GM12891 (cell line): ENCODE measurements around the gene COASY.

Experiments used
- DNase-seq: peaks from one replicate; pipeline ENCODE4 v3.0.0; 2011; ENCODE audit warnings: low spot score; ENCODE audit not compliant: insufficient read length
- FAIRE-seq: peaks from 2 replicates; lab custom pipeline; 2011; peaks lifted over from hg19 to GRCh38; lab: Jason Lieb, UNC
- PAX5 ChIP-seq: IDR thresholded peaks from 2 replicates; pipeline ENCODE4 v1.6.1; 2011; ENCODE audit warnings: low read length, moderate library complexity, mild to moderate bottlenecking; ENCODE audit not compliant: insufficient read depth, severe bottlenecking
- POLR2A ChIP-seq: IDR thresholded peaks from 2 replicates; pipeline ENCODE4 v1.6.1; 2011; ENCODE audit warnings: low read depth, low read length, control low read depth
- POLR2AphosphoS5 ChIP-seq: IDR thresholded peaks from 2 replicates; pipeline ENCODE4 v1.6.1; 2011; ENCODE audit warnings: low read depth, low read length, control low read depth
- POU2F2 ChIP-seq: IDR thresholded peaks from 2 replicates; pipeline ENCODE4 v1.6.1; 2011; ENCODE audit warnings: low read depth, mild to moderate bottlenecking, control low read depth, low read length, moderate library complexity
- SPI1 ChIP-seq: IDR thresholded peaks from 2 replicates; pipeline ENCODE4 v1.6.1; 2011; ENCODE audit warnings: low read depth, low read length, control low read depth
- TAF1 ChIP-seq: IDR thresholded peaks from 2 replicates; pipeline ENCODE4 v1.6.1; 2011; ENCODE audit warnings: low read depth, low read length, control low read depth

Gene COASY

DNA sequence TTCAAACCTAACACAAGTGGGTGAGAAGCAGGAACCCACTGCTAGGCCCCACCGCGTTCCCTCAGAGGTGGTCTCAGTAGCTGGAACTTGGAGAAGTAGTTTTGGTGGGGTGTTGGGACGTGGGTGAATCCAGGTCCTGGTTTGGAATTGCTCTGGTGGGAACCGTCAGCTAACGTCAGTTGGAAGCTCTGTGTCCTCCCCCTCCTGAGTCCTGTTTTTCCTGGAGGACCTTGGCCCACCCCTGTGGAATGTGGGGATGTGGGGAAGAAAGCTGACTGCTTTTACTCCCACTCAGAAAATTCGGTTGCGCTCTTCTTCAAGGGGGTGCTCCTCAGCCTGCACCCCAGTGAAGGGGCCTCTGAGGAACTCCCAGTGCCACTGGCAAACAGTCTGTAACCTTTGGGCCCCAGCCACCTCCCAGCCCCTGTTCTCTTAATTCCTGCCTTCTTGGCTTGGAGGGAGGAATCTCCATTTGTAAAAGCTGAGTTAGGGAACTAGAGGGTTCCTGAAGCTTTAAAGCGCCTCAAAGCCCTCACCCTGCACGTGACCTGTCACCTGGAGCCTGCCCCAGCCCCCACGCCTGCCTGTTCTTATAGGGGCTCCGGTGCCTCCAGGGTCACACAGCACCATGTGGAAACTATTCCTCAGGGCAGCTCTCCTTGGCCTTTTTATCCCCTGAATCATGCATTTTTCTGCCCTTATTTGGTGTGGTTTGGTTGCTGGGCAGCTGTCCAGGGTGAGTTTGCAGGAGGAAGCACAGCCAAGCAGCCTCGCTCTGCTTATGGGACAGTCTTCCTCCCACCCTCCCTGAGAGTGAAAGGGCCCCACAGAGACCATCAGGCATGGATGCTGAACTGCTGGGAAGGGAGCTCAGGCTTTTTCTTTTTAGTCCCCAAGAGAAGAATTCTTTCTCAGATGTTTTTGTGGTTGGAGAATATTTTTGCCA lies 42.1 kb upstream of the COASY start:
- TF ChIP-seq POLR2AphosphoS5 (no peak), TAF1 (no peak), POU2F2 (no peak), PAX5 (no peak), SPI1 (no peak), POLR2A (no peak)
- DNase-seq = no peak
- no peak for FAIRE-seq

DNA sequence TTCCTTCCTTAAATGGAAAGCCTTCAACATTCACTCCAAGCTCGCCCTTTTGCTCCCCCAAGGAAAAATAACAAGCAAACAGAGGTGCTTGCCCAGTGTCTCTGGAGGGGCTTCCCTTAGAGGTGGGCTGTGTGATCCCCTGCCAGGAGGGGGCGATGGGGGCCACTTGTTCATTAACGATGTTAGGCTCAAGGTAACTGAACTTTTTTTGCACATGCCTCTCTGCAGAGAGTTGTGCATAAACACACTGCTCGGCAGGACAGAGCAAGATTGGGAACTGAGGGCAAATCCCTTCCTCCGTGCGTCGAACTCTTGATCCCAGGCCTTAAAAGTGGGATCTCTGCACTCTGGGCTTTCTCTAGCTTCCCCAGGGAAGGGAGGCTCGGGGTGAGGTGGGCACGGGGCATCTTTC lies 41.4 kb upstream of the COASY start:
- TF ChIP-seq POLR2AphosphoS5 = no peak
- TF ChIP-seq SPI1 = no peak

DNA sequence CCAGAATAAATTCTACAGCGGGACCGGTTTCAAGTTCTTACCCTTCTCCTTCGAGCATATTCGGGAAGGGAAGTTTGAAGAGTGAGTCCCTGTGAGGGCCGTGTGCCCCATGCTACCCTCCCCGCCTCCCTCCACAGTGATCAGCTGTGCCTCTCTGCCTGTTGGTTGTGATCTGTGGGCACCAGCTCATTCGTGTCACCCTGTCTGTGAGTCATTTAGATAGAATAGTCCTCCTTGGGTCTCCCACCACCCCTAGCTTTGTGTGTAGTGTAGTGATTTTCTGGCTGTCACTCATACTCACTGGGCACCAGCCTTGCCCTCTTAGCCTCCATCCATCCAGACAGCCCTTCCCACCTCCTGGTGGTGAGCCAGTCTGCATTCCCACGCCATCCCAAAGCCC lies 40.9 kb upstream of the COASY start:
- TF ChIP-seq PAX5 = no peak
- TF ChIP-seq POU2F2 = no peak
- TF ChIP-seq POLR2A = no peak
- TF ChIP-seq TAF1 = no peak
- TF ChIP-seq POLR2AphosphoS5 = no peak
- TF ChIP-seq SPI1 = no peak
- DNase-seq = no peak
- FAIRE-seq = no peak

More for the DNA sequence above, 41.4 kb upstream of the COASY start:
- FAIRE-seq (no peak), DNase-seq (no peak)

DNA sequence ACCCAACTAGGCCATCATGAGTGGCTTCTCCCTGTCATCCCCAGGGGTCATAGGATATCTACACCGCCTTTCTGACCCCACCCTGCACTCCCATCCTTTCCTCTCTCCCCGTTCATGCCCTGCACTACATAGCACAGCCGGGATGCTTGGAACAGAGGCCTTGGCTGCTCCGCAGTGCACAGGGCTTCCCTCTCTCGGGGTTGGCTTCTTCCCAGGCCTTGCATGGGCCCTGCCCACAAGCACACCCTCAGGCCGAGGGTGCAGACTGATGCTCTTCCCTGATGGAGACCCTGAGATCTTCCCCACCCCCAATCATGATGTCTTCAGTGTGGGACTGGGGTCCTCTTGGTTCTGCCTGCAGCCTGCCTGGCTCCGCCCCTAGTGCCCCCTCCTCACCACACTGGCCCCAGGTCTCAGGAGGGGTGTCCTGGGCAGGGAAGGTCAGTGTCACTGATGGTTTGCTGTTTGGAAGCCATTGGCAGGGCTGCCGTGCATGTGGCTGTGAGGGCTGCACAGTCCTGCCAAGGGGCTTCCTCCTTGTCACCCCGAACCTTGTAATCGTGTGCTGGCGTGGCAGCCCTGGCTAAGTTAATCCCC lies 40.2 kb upstream of the COASY start:
- FAIRE-seq (no peak), DNase-seq (no peak)
- TF ChIP-seq PAX5 (no peak), SPI1 (no peak), POU2F2 (no peak)

DNA sequence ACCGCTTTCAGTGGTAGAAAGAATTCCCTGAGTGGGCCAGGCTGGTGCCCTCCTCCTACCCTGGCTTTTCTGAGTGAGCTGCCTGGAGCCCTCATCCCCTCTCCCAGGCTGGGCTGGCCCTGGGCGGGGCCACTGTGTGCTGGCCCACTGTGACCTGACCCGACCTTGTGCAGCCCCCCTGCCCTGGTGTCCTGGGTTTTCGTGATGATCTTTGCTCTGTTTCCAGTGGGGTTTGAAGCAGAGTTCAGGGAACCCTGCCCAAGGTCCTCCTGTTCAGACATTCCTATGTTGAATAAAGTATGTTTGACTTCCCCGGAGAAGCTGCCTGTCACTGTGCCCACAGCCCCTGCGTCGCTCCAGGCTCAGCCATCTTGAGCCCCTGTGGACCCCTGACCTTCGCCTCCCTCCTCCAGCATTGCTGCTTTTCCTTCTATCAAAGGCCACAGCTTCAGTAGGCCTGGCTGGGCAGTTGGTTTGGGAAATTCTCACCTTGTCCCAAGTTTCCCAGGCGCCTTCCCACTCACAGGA lies 39.6 kb upstream of the COASY start:
- FAIRE-seq (no peak), DNase-seq (no peak)
- TF ChIP-seq POU2F2 = no peak
- no peak for TF ChIP-seq SPI1
- no peak for TF ChIP-seq POLR2AphosphoS5
- no peak for TF ChIP-seq PAX5

DNA sequence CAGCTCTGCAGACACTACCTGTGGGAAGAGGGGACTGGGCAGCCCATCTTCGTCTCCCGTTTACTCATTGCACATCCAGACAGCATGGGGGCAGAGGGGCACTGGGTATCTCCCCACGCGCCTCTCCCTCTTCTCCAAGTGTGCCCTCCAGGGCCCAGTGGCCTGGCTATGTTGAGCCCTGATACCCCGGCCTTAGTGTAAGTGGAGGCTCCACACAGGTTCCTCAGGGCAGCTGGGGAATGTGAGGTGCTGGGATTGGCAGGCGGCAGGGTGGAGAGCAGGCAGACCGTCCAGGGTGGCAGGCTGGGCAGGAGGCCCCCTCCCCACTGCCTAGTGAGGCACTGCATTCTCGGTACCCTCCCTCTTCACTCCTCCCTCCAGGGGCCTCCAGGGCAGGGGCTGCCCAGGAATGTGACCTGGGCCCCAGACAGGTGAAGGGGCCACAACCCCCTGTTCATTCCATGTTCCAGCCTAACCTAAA lies 39.1 kb upstream of the COASY start:
- FAIRE-seq (no peak), DNase-seq (no peak)
- TF ChIP-seq POU2F2 = no peak
- no peak for TF ChIP-seq POLR2A
- TF ChIP-seq SPI1 = no peak
- no peak for TF ChIP-seq POLR2AphosphoS5
- TF ChIP-seq TAF1 = no peak
- TF ChIP-seq PAX5 = no peak

DNA sequence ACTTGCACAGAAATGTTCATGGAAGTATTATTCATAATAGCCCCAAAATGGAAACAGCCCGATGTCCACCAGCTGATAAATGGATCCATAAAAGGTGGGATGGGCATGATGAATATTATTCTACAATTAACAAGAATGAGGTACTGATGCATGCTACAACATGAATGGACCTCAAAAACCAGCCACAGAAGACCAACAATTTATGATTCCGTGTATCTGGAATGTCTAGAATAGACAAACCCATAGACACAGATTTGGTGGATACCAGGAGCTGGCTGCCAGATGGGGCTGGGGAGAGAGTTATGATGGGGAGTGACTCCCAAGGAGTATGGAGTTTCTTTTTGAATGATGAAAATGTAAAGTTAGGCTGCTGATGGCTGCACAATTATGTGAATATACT lies 36.7 kb upstream of the COASY start:
- no peak for FAIRE-seq
- no peak for DNase-seq
- TF ChIP-seq POU2F2 (no peak), TAF1 (no peak), POLR2A (no peak), PAX5 (no peak), SPI1 (no peak), POLR2AphosphoS5 (no peak)

DNA sequence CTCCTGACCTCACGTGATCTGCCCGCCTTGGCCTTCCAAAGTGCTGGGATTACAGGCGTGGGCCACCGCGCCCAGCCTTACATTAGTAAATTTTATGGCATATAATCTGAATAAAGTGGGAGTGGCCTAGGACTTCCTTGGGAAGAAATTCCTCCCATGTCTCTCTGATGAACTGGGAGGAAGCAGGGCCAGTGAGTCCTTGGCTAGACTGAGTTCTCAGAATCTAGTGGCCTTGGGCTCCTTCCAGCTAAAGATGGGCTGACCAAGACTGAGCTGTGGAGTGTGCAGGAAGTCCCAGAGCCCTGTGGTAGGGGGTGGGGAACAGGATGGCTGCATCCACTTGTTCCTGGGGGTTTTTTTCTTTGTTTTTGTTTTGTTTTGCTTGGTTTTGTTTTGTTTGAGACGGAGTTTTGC lies 35.9 kb upstream of the COASY start:
- no peak for FAIRE-seq
- no peak for DNase-seq
- no peak for TF ChIP-seq POLR2AphosphoS5
- TF ChIP-seq POLR2A = no peak
- TF ChIP-seq PAX5 = no peak
- no peak for TF ChIP-seq SPI1
- no peak for TF ChIP-seq POU2F2
- no peak for TF ChIP-seq TAF1

DNA sequence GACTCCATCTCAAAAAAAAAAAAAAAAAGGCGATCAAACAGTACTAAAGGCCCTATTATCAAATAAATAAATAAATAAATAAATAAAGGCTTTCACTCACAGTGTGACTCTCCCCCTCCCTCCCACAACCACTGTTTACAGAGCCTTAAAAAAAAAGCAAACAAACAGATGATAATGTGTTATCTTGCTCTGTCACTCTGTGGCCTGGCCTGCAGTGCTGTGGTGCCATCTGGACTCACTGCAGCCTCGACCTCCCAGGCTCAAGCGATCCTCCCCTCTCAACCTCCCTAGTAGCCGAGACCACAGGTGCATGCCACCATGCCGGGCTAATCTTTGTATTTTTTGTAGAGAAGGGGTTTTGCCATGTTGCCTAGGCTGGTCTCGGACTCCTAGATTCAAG lies 34.0 kb upstream of the COASY start:
- DNase-seq = no peak
- no peak for FAIRE-seq
- TF ChIP-seq POLR2AphosphoS5 (no peak), POLR2A (no peak), PAX5 (no peak), SPI1 (no peak), POU2F2 (no peak), TAF1 (no peak)

DNA sequence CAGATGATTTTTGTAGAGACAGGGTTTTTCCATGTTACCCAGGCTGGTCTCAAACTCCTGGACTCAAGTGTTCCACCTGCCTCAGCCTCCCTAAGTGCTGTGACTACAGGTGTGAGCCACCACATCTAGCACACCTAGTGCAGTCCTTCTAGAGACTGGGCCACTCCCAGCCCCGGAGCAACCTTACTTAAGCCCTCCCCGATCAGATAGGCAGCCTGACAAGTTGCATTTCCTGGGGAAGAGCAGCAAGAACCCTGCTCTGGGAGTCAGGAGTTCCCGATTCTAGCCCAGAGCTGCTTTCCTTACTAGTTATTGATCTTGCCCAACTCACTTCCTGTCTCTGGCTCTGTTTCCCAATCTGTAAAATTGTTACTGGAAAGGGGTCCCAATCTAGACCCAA lies 32.9 kb upstream of the COASY start:
- FAIRE-seq (no peak), DNase-seq (no peak)
- no peak for TF ChIP-seq TAF1
- no peak for TF ChIP-seq POLR2A
- no peak for TF ChIP-seq PAX5
- no peak for TF ChIP-seq SPI1
